PC-9 (cell line): ENCODE results near the gene TM6SF1. TPM values are rescaled to one million over a fixed set of nuclear protein-coding genes. Genes with fewer than 3 reads are reported as not detected.
"Not testable (repeated sequence)": the region's sequence is repeated elsewhere in the genome, so short reads cannot be mapped to it uniquely, and the experiment has no call there.

Experiments
- BruUV-seq: library from RNA; stranded (reverse); fragments of 400-500 nt; replicated peaks from 2 replicates; lab custom pipeline; 2021; lab: Mats Ljungman, UMichigan
- CTCF ChIA-PET: fragments of 300-600 bp; sonication (Branson Sonifier 250); formaldehyde crosslinking; loops from one replicate; lab custom pipeline; 2022; ENCODE audit warnings: antibody characterized with exemption; lab: Charles Lee
- POLR2A ChIA-PET: fragments of 300-600 bp; sonication (Branson Sonifier 250); formaldehyde crosslinking; loops from one replicate; lab custom pipeline; 2022; ENCODE audit warnings: antibody characterized with exemption; ENCODE audit not compliant: unreplicated experiment; lab: Charles Lee
- DNase-seq, 2 experiments: peaks; one replicate each; pipeline versions ENCODE4 v3.0.0 to v3.0.0-alpha.2; 2015 to 2022; ENCODE audit warnings: mixed read lengths in 1 of 2
- H2AFZ ChIP-seq: fragments of 200-600 bp; sonication (generic); 2 replicates; pipeline ENCODE4 v1.8.1; 2017; ENCODE audit warnings: antibody characterized with exemption
- H3F3A ChIP-seq: fragments of 200-600 bp; sonication (generic); 2 replicates; pipeline ENCODE4 v1.8.1; 2017; ENCODE audit warnings: antibody characterized with exemption, mild to moderate bottlenecking, low read depth; ENCODE audit not compliant: insufficient read depth
- H3K27ac ChIP-seq: fragments of 200-600 bp; sonication (generic); 2 replicates; pipeline ENCODE4 v1.6.1; 2016; ENCODE audit warnings: mixed run types
- H3K27me3 ChIP-seq: fragments of 200-600 bp; sonication (generic); 2 replicates; pipeline ENCODE4 v1.6.1; 2016; ENCODE audit warnings: low read depth, mixed run types; ENCODE audit not compliant: insufficient read depth
- H3K36me3 ChIP-seq: fragments of 200-600 bp; sonication (generic); 2 replicates; pipeline ENCODE4 v1.6.1; 2016; ENCODE audit warnings: low read depth, mixed run types
- H3K4me1 ChIP-seq: fragments of 200-600 bp; sonication (generic); replicated peaks from 2 replicates; pipeline ENCODE4 v1.6.1; 2016; ENCODE audit warnings: mixed run types; ENCODE audit not compliant: insufficient read depth
- H3K4me2 ChIP-seq: fragments of 200-600 bp; sonication (generic); 2 replicates; pipeline ENCODE4 v1.6.1; 2017; ENCODE audit warnings: mixed run types
- H3K4me3 ChIP-seq: fragments of 200-600 bp; sonication (generic); 2 replicates; pipeline ENCODE4 v1.6.1; 2016; ENCODE audit warnings: mixed run types
- H3K79me2 ChIP-seq: fragments of 200-600 bp; sonication (generic); 2 replicates; pipeline ENCODE4 v1.6.1; 2017; ENCODE audit warnings: low read depth, mixed run types
- H3K9me2 ChIP-seq: fragments of 200-600 bp; sonication (generic); 2 replicates; pipeline ENCODE4 v1.8.1; 2017; ENCODE audit warnings: mild to moderate bottlenecking; ENCODE audit not compliant: insufficient read depth
- H3K9me3 ChIP-seq: fragments of 200-600 bp; sonication (generic); 2 replicates; pipeline ENCODE4 v1.8.1; 2016; ENCODE audit warnings: low read depth; ENCODE audit not compliant: insufficient read depth
- H4K20me1 ChIP-seq: fragments of 200-600 bp; sonication (generic); 2 replicates; pipeline ENCODE4 v1.8.1; 2017; ENCODE audit not compliant: insufficient read depth
- EZH2 ChIP-seq: fragments of 200-600 bp; sonication (generic); IDR thresholded peaks from 2 replicates; pipeline ENCODE4 v1.8.0; 2017; ENCODE audit warnings: antibody characterized with exemption, low read depth
- intact Hi-C: fragments of 100-400 bp; cut with micrococcal nuclease; formaldehyde crosslinking; loops from one replicate; pipeline ENCODE4 v1.10.0; 2022; ENCODE audit not compliant: unreplicated experiment
- total RNA-seq: library from RNA; stranded (reverse); gene quantifications from 2 replicates; pipeline ENCODE4 v1.2.3, GENCODE V29; 2021
- TF ChIP-seq, protein P1 (sequence below): fragments of 200-600 bp; sonication (generic); conservative IDR thresholded peaks from 2 replicates; pipeline ENCODE4 v1.6.1; 2017; ENCODE audit warnings: mixed run types, antibody characterized with exemption, mild to moderate bottlenecking, moderate library complexity

TM6SF1 gene
- total RNA-seq, 1 experiment from 2014 or later: not detected

DNA sequence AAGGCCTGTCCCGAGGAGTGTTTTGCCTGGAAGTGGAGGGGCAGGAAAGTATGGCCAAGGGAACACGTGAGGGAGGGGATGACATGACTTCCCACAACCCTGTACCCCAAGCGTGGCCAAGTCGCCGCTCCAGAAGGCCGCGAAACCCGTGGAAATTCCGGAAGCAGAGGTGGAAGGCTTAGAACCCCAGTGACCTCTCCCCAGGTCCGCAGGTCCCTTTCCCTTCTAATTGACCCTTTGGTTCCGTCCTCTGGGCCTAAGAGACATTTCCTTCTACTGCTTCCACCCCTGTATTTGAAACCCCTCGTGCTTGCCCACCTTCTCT, 39.8 kb upstream of the TM6SF1 start:
- BruUV-seq: no TSS peak
- POLR2A ChIA-PET: interaction anchor here (0.5 to 0.7 kb wide), 4 partner anchors 36 to 616 kb away, joined by 3 to 5 read pairs (median 4); no protein-coding TSS in a partner anchor

DNA sequence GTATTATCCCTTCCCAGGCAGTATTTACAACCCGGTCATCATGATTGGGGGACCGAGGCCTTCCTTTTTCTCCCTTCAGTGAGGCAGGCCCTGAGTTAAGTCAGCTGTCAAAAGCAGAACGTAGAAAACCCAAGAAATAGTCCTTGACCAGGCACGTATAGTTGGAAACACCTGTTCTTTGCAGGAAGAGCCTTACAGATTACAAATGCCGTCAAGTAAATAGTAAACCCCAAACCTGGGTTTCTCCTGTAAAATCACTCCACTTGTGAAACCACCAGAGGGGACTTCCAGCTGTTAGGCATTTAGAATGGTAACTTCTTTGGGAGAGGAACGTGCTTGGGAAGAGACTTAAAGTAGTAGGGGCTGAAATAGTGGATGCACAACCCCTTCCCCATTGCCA, 39.4 kb upstream of the TM6SF1 start:
- Histone ChIP-seq H3F3A (peaks cover 12% of the 10 kb centered on the region), H3K27me3 (no peaks in the 10 kb centered on the region), H3K27ac (peak overlapping the region; percentile 34; the same call in 1 of the 2 replicates), H3K9me2 (no peaks in the 10 kb centered on the region), H3K79me2 (peaks cover 37% of the 10 kb centered on the region), H3K36me3 (no peaks in the 10 kb centered on the region; the same call in 1 of the 2 replicates), H3K9me3 (peaks cover 7% of the 10 kb centered on the region; the same call in 1 of the 2 replicates), H3K4me1 (peaks cover 27% of the 10 kb centered on the region), H2AFZ (0 out of 2 replicates have a peak overlapping the region, but pooled peaks have one; percentile 91), H4K20me1 (peaks cover 30% of the 10 kb centered on the region), H3K4me2 (no peak overlapping the region), H3K4me3 (no peak overlapping the region)
- ChIA-PET POLR2A (no interaction called here), CTCF (no interaction called here)
- BruUV-seq: no TSS peak
- intact Hi-C loops: loop anchor here (5.0 kb wide), 2 partner anchors 219 to 494 kb away; no protein-coding TSS in a partner anchor
- TF ChIP-seq, protein P1, sequence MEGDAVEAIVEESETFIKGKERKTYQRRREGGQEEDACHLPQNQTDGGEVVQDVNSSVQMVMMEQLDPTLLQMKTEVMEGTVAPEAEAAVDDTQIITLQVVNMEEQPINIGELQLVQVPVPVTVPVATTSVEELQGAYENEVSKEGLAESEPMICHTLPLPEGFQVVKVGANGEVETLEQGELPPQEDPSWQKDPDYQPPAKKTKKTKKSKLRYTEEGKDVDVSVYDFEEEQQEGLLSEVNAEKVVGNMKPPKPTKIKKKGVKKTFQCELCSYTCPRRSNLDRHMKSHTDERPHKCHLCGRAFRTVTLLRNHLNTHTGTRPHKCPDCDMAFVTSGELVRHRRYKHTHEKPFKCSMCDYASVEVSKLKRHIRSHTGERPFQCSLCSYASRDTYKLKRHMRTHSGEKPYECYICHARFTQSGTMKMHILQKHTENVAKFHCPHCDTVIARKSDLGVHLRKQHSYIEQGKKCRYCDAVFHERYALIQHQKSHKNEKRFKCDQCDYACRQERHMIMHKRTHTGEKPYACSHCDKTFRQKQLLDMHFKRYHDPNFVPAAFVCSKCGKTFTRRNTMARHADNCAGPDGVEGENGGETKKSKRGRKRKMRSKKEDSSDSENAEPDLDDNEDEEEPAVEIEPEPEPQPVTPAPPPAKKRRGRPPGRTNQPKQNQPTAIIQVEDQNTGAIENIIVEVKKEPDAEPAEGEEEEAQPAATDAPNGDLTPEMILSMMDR: no peak
- no peak for TF ChIP-seq EZH2
- no peak for DNase-seq

More for the DNA sequence above, 39.8 kb upstream of the TM6SF1 start:
- DNase-seq: no peak
- Histone ChIP-seq H3K27me3 (no peaks in the 10 kb centered on the region), H3K4me3 (peak overlapping the region; percentile 95), H3F3A (peaks cover 12% of the 10 kb centered on the region), H3K36me3 (no peaks in the 10 kb centered on the region; the same call in 1 of the 2 replicates), H3K79me2 (peaks cover 42% of the 10 kb centered on the region), H3K4me2 (peak overlapping the region; percentile 98), H3K9me2 (no peaks in the 10 kb centered on the region), H3K4me1 (peaks cover 27% of the 10 kb centered on the region), H2AFZ (peak overlapping the region; percentile 91; the same call in 1 of the 2 replicates), H3K9me3 (0 out of 2 replicates have a peak, but pooled peaks cover 5% of the 10 kb centered on the region), H4K20me1 (peaks cover 35% of the 10 kb centered on the region), H3K27ac (peak overlapping the region; percentile 34; the same call in 1 of the 2 replicates)
- intact Hi-C loops: loop anchor here (1.0 to 5.0 kb wide), 3 partner anchors 56 to 495 kb away; partner anchors contain the start of gene C15orf40
- TF ChIP-seq, protein P1: no peak
- TF ChIP-seq EZH2: no peak
- CTCF ChIA-PET: no interaction called here

DNA sequence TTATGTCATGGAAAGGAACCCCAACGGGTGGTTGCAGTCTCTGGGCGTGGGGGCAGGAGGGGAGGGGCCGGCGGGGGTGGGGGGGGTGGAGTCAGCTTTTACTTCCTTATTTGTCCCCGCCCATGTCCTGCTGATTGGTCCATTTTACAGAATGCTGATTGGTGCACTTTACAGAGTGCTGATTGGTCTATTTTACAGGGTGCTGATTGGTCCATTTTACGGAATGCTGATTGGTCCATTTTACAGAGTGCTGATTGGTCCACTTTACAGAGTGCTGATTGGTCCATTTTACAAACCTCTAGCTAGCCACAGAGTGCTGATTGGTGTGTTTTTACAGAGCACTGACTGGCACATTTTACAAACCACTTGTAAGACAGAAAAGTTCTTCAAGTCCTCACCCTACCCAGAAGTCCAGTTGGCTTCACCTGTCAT, 38.2 kb upstream of the TM6SF1 start:
- BruUV-seq, H3K4me3 ChIP-seq, H3K4me2 ChIP-seq, CTCF ChIA-PET, H3K36me3 ChIP-seq, POLR2A ChIA-PET, H3K27ac ChIP-seq, H3K27me3 ChIP-seq, H3K9me2 ChIP-seq, H2AFZ ChIP-seq: not testable (repeated sequence)
- Histone ChIP-seq H3F3A (peaks cover 12% of the 10 kb centered on the region), H3K4me1 (peaks cover 16% of the 10 kb centered on the region), H3K79me2 (peaks cover 25% of the 10 kb centered on the region), H3K9me3 (peaks cover 13% of the 10 kb centered on the region; the same call in 1 of the 2 replicates), H4K20me1 (peaks cover 18% of the 10 kb centered on the region)
- intact Hi-C loops: loop anchor here (5.0 kb wide), 2 partner anchors 218 to 493 kb away; no protein-coding TSS in a partner anchor
- DNase-seq: peak in 1 of 2 experiments; percentile 66
